Measurements from ENCODE around the gene TMCC2.

The TMCC2 gene

GRCh38 chr1:205260948-205261732 is 33.4 kb downstream of the TMCC2 start:
- H3K27me3 ChIP-seq (ENCODE audit: control insufficient read depth, insufficient read depth, low read length): no peaks in the 10 kb centered on the region
- peaks cover 4% of the 10 kb centered on the region for H3K4me1 ChIP-seq (ENCODE audit: control insufficient read depth, insufficient read depth, low read length)
- H3K27ac ChIP-seq (ENCODE audit: low read depth, low read length): no peak overlapping the region
- no peaks in the 10 kb centered on the region for H3K36me3 ChIP-seq (ENCODE audit: control insufficient read depth, insufficient read depth, low read length)
- no peak overlapping the region for H3K4me3 ChIP-seq (ENCODE audit: low read length)
- no peak overlapping the region for H3K9ac ChIP-seq (ENCODE audit: low read length)

- Histone ChIP-seq H3K27me3 (ENCODE audit: control insufficient read depth, insufficient read depth, low read length) (no peaks in the 10 kb centered on the region), H3K27ac (ENCODE audit: low read depth, low read length) (no peak overlapping the region), H3K36me3 (ENCODE audit: control insufficient read depth, insufficient read depth, low read length) (no peaks in the 10 kb centered on the region), H3K4me3 (ENCODE audit: low read length) (no peak overlapping the region), H3K9ac (ENCODE audit: low read length) (no peak overlapping the region), H3K4me1 (ENCODE audit: control insufficient read depth, insufficient read depth, low read length) (peaks cover 4% of the 10 kb centered on the region)
These were observed 34.4 kb downstream of the TMCC2 start for GRCh38 chr1:205261946-205262691.

- Histone ChIP-seq H3K27me3 (ENCODE audit: control insufficient read depth, insufficient read depth, low read length) (no peaks in the 10 kb centered on the region), H3K9ac (ENCODE audit: low read length) (no peak overlapping the region), H3K36me3 (ENCODE audit: control insufficient read depth, insufficient read depth, low read length) (no peaks in the 10 kb centered on the region), H3K4me3 (ENCODE audit: low read length) (no peak overlapping the region), H3K4me1 (ENCODE audit: control insufficient read depth, insufficient read depth, low read length) (peaks cover 4% of the 10 kb centered on the region), H3K27ac (ENCODE audit: low read depth, low read length) (no peak overlapping the region)
These were observed 35.0 kb downstream of the TMCC2 start for GRCh38 chr1:205262731-205263171.

- H3K4me1 ChIP-seq (ENCODE audit: control insufficient read depth, insufficient read depth, low read length): peaks cover 4% of the 10 kb centered on the region
- H3K27ac ChIP-seq (ENCODE audit: low read depth, low read length): no peak overlapping the region
These were observed 35.9 kb downstream of the TMCC2 start for GRCh38 chr1:205263580-205264190.

GRCh38 chr1:205266611-205267305 is 39.0 kb downstream of the TMCC2 start:
- Histone ChIP-seq H3K27me3 (ENCODE audit: control insufficient read depth, insufficient read depth, low read length) (no peaks in the 10 kb centered on the region), H3K27ac (ENCODE audit: low read depth, low read length) (no peak overlapping the region), H3K4me3 (ENCODE audit: low read length) (no peak overlapping the region), H3K4me1 (ENCODE audit: control insufficient read depth, insufficient read depth, low read length) (peaks cover 3% of the 10 kb centered on the region), H3K36me3 (ENCODE audit: control insufficient read depth, insufficient read depth, low read length) (no peaks in the 10 kb centered on the region), H3K9ac (ENCODE audit: low read length) (no peak overlapping the region)

More at GRCh38 chr1:205263580-205264190, 35.9 kb downstream of the TMCC2 start:
- Histone ChIP-seq H3K36me3 (ENCODE audit: control insufficient read depth, insufficient read depth, low read length) (no peaks in the 10 kb centered on the region), H3K9ac (ENCODE audit: low read length) (no peak overlapping the region), H3K4me3 (ENCODE audit: low read length) (no peak overlapping the region), H3K27me3 (ENCODE audit: control insufficient read depth, insufficient read depth, low read length) (no peaks in the 10 kb centered on the region)

- Histone ChIP-seq H3K9ac (ENCODE audit: low read length) (no peak overlapping the region), H3K27ac (ENCODE audit: low read depth, low read length) (no peak overlapping the region), H3K4me1 (ENCODE audit: control insufficient read depth, insufficient read depth, low read length) (no peaks in the 10 kb centered on the region), H3K4me3 (ENCODE audit: low read length) (no peak overlapping the region), H3K36me3 (ENCODE audit: control insufficient read depth, insufficient read depth, low read length) (no peaks in the 10 kb centered on the region), H3K27me3 (ENCODE audit: control insufficient read depth, insufficient read depth, low read length) (no peaks in the 10 kb centered on the region)
These were observed 39.7 kb downstream of the TMCC2 start for GRCh38 chr1:205267306-205267902.

GRCh38 chr1:205268846-205269680 is 41.3 kb downstream of the TMCC2 start:
- Histone ChIP-seq H3K27me3 (ENCODE audit: control insufficient read depth, insufficient read depth, low read length) (no peaks in the 10 kb centered on the region), H3K36me3 (ENCODE audit: control insufficient read depth, insufficient read depth, low read length) (no peaks in the 10 kb centered on the region), H3K27ac (ENCODE audit: low read depth, low read length) (no peak overlapping the region), H3K4me1 (ENCODE audit: control insufficient read depth, insufficient read depth, low read length) (peaks cover 2% of the 10 kb centered on the region), H3K9ac (ENCODE audit: low read length) (no peak overlapping the region), H3K4me3 (ENCODE audit: low read length) (no peak overlapping the region)

GRCh38 chr1:205269711-205270110 is 42.0 kb downstream of the TMCC2 start:
- Histone ChIP-seq H3K9ac (ENCODE audit: low read length) (no peak overlapping the region), H3K27ac (ENCODE audit: low read depth, low read length) (no peak overlapping the region), H3K27me3 (ENCODE audit: control insufficient read depth, insufficient read depth, low read length) (no peaks in the 10 kb centered on the region), H3K4me1 (ENCODE audit: control insufficient read depth, insufficient read depth, low read length) (peaks cover 2% of the 10 kb centered on the region), H3K4me3 (ENCODE audit: low read length) (no peak overlapping the region), H3K36me3 (ENCODE audit: control insufficient read depth, insufficient read depth, low read length) (no peaks in the 10 kb centered on the region)

- no peak overlapping the region for H3K9ac ChIP-seq (ENCODE audit: low read length)
- H3K36me3 ChIP-seq (ENCODE audit: control insufficient read depth, insufficient read depth, low read length): no peaks in the 10 kb centered on the region
- H3K27me3 ChIP-seq (ENCODE audit: control insufficient read depth, insufficient read depth, low read length): no peaks in the 10 kb centered on the region
- no peak overlapping the region for H3K4me3 ChIP-seq (ENCODE audit: low read length)
- peaks cover 2% of the 10 kb centered on the region for H3K4me1 ChIP-seq (ENCODE audit: control insufficient read depth, insufficient read depth, low read length)
- no peak overlapping the region for H3K27ac ChIP-seq (ENCODE audit: low read depth, low read length)
These were observed 42.5 kb downstream of the TMCC2 start for GRCh38 chr1:205270271-205270670.

GRCh38 chr1:205270764-205271163 is 43.0 kb downstream of the TMCC2 start:
- Histone ChIP-seq H3K36me3 (ENCODE audit: control insufficient read depth, insufficient read depth, low read length) (no peaks in the 10 kb centered on the region), H3K27ac (ENCODE audit: low read depth, low read length) (no peak overlapping the region), H3K27me3 (ENCODE audit: control insufficient read depth, insufficient read depth, low read length) (no peaks in the 10 kb centered on the region), H3K4me3 (ENCODE audit: low read length) (no peak overlapping the region), H3K4me1 (ENCODE audit: control insufficient read depth, insufficient read depth, low read length) (peaks cover 2% of the 10 kb centered on the region), H3K9ac (ENCODE audit: low read length) (no peak overlapping the region)

GRCh38 chr1:205271277-205271676 is 43.5 kb downstream of the TMCC2 start:
- no peak overlapping the region for H3K27ac ChIP-seq (ENCODE audit: low read depth, low read length)
- H3K4me1 ChIP-seq (ENCODE audit: control insufficient read depth, insufficient read depth, low read length): peaks cover 2% of the 10 kb centered on the region
- no peaks in the 10 kb centered on the region for H3K27me3 ChIP-seq (ENCODE audit: control insufficient read depth, insufficient read depth, low read length)
- no peaks in the 10 kb centered on the region for H3K36me3 ChIP-seq (ENCODE audit: control insufficient read depth, insufficient read depth, low read length)
- no peak overlapping the region for H3K9ac ChIP-seq (ENCODE audit: low read length)
- H3K4me3 ChIP-seq (ENCODE audit: low read length): no peak overlapping the region
